ENCODE data around the gene ADGRL1. TPM values are rescaled to one million over a fixed set of nuclear protein-coding genes. Genes with fewer than 3 reads are reported as not detected.

The ADGRL1 gene
- total and polyA plus RNA-seq, 8 donors, result 26.4 to 53.5 (median 35.7) TPM

GRCh38 chr19:14122924-14123323, 83.0 kb downstream of the ADGRL1 start:
- Histone ChIP-seq H3K9me3 (no peaks in the 10 kb centered on the region), H3K4me1 (peaks cover 7 to 37% of the 10 kb centered on the region in 2 donors), H3K36me3 (no peaks in the 10 kb centered on the region), H3K4me3 (no peak overlapping the region), H3K27ac (no peak overlapping the region), H3K27me3 (no peaks in the 10 kb centered on the region)
- DNase-seq (no peak), ATAC-seq (no peak)
- intact Hi-C loops (cut with DNase I), result no loop called here
- no peak for TF ChIP-seq CTCF (IDR thresholded peaks at IDR 0.05)

GRCh38 chr19:14120497-14120780, 85.5 kb downstream of the ADGRL1 start:
- Histone ChIP-seq H3K36me3 (no peaks in the 10 kb centered on the region), H3K27ac (peak overlapping the region in 1 of 2 donors; percentile 99), H3K27me3 (no peaks in the 10 kb centered on the region), H3K4me3 (no peak overlapping the region), H3K4me1 (peaks cover 18 to 38% of the 10 kb centered on the region in 2 donors), H3K9me3 (no peaks in the 10 kb centered on the region)
- DNase-seq, result peak in 1 of 4 donors; percentile 71
- intact Hi-C loops (cut with DNase I), result no loop called here
- no peak for TF ChIP-seq CTCF (IDR thresholded peaks at IDR 0.05)
- no peak for ATAC-seq

DNA sequence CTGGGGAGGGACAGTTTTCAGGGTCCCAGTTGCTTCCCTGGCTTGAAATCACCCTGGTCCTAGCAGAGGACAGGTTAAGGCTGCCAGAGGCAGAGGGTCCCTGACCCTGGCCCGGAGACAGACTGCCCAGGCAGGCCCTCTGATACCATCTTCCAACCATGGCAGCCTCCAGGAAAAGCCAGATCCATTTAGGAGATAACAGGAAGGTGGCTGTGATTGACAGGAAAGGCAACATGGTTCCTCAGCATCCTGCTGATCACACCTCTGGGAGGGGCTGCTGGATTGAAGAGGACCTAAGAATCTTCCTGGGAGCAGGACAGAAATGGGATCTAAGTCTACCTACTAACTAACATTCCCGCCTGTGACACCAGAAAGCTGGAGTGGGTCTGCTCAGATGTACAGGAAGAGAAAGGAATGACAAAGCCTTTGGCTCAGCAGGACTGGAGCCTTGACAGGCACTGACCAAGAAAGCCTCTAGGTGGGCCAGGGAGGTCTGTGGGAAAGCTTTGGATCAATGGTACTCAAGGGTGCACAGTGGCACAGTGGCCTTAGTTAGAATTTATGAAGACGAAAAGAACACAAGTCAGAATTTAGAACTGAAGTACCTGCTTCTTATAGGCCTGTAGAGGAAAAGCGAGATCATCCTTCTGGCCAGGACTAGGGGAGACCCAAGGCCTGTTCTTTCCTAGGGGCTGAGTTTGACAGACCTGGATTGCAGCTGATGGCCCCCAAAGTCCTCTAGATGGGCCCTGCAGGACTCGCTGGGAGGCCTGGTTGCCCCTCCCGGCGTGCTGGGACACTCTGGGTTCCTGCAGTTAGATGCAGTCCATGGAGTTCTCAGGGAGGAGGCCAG, 86.1 kb downstream of the ADGRL1 start:
- intact Hi-C loops (cut with DNase I), result no loop called here
- H3K4me1 ChIP-seq, result peaks cover 22 to 43% of the 10 kb centered on the region in 2 donors
- DNase-seq, result peak in 1 of 4 donors; percentile 28
- H3K9me3 ChIP-seq, result no peaks in the 10 kb centered on the region
- H3K4me3 ChIP-seq, result peak overlapping the region in 1 of 2 donors; percentile 87
- ATAC-seq, result no peak
- no peaks in the 10 kb centered on the region for H3K27me3 ChIP-seq
- peak overlapping the region; percentile 99 for H3K27ac ChIP-seq
- no peak for TF ChIP-seq CTCF (IDR thresholded peaks at IDR 0.05)
- no peaks in the 10 kb centered on the region for H3K36me3 ChIP-seq

GRCh38 chr19:14119146-14119545, 86.8 kb downstream of the ADGRL1 start:
- H3K27ac ChIP-seq, result peak overlapping the region; percentile 99
- H3K4me1 ChIP-seq, result peaks cover 22 to 51% of the 10 kb centered on the region in 2 donors
- H3K27me3 ChIP-seq, result no peaks in the 10 kb centered on the region
- H3K9me3 ChIP-seq, result no peaks in the 10 kb centered on the region
- ATAC-seq (no peak), DNase-seq (no peak)
- H3K4me3 ChIP-seq, result peak overlapping the region; percentile 37 to 87
- TF ChIP-seq CTCF (IDR thresholded peaks at IDR 0.05), result no peak
- intact Hi-C loops (cut with DNase I), result no loop called here
- no peaks in the 10 kb centered on the region for H3K36me3 ChIP-seq

DNA sequence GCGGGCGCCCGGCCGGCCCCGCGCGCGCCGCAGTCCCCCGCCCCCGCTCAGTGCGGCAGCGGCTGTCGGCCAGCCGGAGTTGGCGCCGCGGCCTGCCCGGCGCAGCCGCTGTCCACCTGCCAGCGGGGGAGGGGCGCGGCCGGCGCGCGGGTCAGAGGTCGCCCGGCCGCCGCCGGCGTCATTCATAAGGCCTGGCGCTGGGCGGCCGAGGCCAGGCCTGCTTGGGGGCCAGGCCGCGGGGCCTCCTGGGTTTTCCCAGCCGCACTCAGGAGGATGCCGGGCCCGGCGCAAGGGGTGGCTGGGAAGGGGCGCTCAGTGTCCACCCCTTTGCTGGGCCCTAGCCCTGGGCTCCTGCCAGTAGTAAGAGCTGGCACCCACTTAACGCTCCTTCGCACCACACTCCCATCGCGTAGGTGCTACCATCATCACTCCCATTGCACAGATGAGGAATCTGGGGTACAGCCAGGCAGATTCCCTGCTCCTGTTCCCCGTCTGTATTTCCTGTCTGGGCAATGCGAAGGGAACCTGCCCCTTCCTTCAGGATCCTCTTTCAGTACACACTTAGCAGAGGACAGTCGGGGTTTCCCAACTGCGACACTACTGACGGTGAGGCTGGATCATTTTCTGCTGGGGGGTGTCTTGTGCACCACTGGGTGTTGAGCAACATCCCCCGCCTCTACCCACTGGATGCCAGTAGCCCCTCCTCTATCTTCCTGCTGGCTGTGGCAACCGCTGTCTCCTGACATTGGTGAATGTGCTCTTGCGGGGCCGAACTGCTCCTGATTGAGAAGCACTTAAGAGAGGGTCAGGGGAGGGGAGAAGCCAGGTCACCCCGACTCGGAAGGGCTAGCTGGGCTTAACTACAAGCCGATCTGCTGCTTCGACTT, 87.6 kb downstream of the ADGRL1 start:
- peaks cover 26 to 58% of the 10 kb centered on the region in 2 donors for H3K4me1 ChIP-seq
- intact Hi-C loops (cut with DNase I), result no loop called here
- DNase-seq, result peak in 3 of 4 donors; percentile 73 to 91 (median 86)

More for the DNA sequence above, 87.6 kb downstream of the ADGRL1 start:
- H3K27ac ChIP-seq, result peak overlapping the region; percentile 99
- no peaks in the 10 kb centered on the region for H3K27me3 ChIP-seq
- no peak for TF ChIP-seq CTCF (IDR thresholded peaks at IDR 0.05)
- H3K36me3 ChIP-seq, result no peaks in the 10 kb centered on the region
- peak overlapping the region; percentile 37 to 87 for H3K4me3 ChIP-seq
- H3K9me3 ChIP-seq, result no peaks in the 10 kb centered on the region
- peak; percentile 59 for ATAC-seq
